Glutamatergic neuron (in vitro differentiated cells): ENCODE data around the gene ZFYVE28. TPM values are rescaled to one million over a fixed set of nuclear protein-coding genes. Genes with fewer than 3 reads are reported as not detected.
A peak's percentile ranks its signal among the peaks of the same experiment; 100 is the strongest.
"Not testable (repeated sequence)": the region's sequence is repeated elsewhere in the genome, so short reads cannot be mapped to it uniquely, and the experiment has no call there.

Source experiments
- DNase-seq: peaks from one replicate; pipeline ENCODE4 v3.0.0; 2022
- H3K27ac Mint-ChIP-seq: one replicate; pipeline ENCODE4 v1.8.0; 2020; ENCODE audit warnings: mild to moderate bottlenecking, mixed read lengths, inconsistent platforms; ENCODE audit not compliant: unreplicated experiment
- H3K27me3 Mint-ChIP-seq: one replicate; pipeline ENCODE4 v1.8.0; 2020; ENCODE audit warnings: mild to moderate bottlenecking, moderate library complexity, mixed read lengths, inconsistent platforms; ENCODE audit not compliant: unreplicated experiment
- H3K36me3 Mint-ChIP-seq: one replicate; pipeline ENCODE4 v1.8.0; 2020; ENCODE audit warnings: mild to moderate bottlenecking, mixed read lengths, inconsistent platforms; ENCODE audit not compliant: unreplicated experiment
- H3K4me1 Mint-ChIP-seq: one replicate; pipeline ENCODE4 v1.8.0; 2020; ENCODE audit warnings: mild to moderate bottlenecking, low read depth, mixed read lengths, inconsistent platforms; ENCODE audit not compliant: unreplicated experiment
- H3K4me3 Mint-ChIP-seq: one replicate; pipeline ENCODE4 v1.8.0; 2020; ENCODE audit warnings: mild to moderate bottlenecking, mixed read lengths, inconsistent platforms; ENCODE audit not compliant: unreplicated experiment
- H3K9me3 Mint-ChIP-seq: one replicate; pipeline ENCODE4 v1.8.0; 2020; ENCODE audit warnings: mild to moderate bottlenecking, moderate library complexity, mixed read lengths, inconsistent platforms; ENCODE audit not compliant: unreplicated experiment
- CTCF ChIP-seq: fragments of 200-600 bp; sonication (generic); IDR thresholded peaks from one replicate; pipeline ENCODE4 v1.5.0; 2021; ENCODE audit not compliant: partially characterized antibody, unreplicated experiment
- total RNA-seq: library from RNA; stranded (reverse); fragmentation: NEBNext Ultra II Directional; extraction: Animal tissue kit (Norgen Biotek cat#: 25700); gene quantifications from one replicate; pipeline ENCODE4 v1.2.1, GENCODE V29; 2021; ENCODE audit not compliant: unreplicated experiment

ZFYVE28 gene
- total RNA-seq, 1 donor from 2014 or later = 4.8 TPM

GRCh38 chr4:2241003-2241402 is 177.4 kb downstream of the ZFYVE28 start:
- peaks cover 21% of the 10 kb centered on the region for H3K4me1 Mint-ChIP-seq
- no peaks in the 10 kb centered on the region for H3K27me3 Mint-ChIP-seq
- no peak for TF ChIP-seq CTCF
- no peaks in the 10 kb centered on the region for H3K36me3 Mint-ChIP-seq
- no peak for DNase-seq
- peak overlapping the region; percentile 35 for H3K27ac Mint-ChIP-seq
- H3K4me3 Mint-ChIP-seq = peak overlapping the region; percentile 87
- H3K9me3 Mint-ChIP-seq = peaks cover 10% of the 10 kb centered on the region

DNA sequence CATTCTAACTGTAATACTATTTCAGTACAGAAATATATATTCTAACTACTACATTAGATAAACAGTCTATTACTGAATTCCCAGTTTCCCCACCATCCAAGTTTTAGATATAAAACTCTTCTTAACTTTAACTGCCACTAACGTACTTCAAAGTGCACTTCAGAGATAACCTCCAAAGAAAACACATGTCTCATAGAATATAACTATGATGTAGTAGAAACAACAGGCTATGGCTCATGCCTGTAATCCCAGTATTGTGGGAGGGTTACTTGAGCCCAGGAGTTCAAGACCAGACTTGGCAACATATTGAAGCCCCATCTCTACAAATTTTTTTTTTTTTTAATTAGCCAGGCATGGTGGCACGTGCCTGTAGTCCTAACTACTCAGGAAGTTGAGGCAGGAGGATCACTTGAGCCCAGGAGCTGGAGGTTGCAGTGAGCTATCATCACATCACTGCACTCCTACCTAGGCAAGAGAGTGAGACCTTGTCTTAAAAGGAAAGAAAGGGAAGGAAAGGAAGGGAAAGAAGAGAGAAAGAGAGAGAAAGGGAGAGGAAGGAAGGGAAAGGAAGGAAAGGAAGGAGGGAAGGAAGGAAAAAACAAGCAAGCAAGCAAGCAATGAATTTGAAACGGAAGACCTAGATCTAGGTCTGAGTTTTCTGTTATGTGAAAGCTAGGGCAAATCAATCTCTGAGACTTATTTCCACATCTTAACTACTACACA is 181.3 kb downstream of the ZFYVE28 start:
- H3K27me3 Mint-ChIP-seq = no peaks in the 10 kb centered on the region
- no peaks in the 10 kb centered on the region for H3K36me3 Mint-ChIP-seq
- H3K9me3 Mint-ChIP-seq = no peaks in the 10 kb centered on the region
- peaks cover 16% of the 10 kb centered on the region for H3K4me1 Mint-ChIP-seq
- no peak overlapping the region for H3K4me3 Mint-ChIP-seq
- H3K27ac Mint-ChIP-seq = no peak overlapping the region
- DNase-seq = no peak
- no peak for TF ChIP-seq CTCF

GRCh38 chr4:2231082-2231481 is 187.4 kb downstream of the ZFYVE28 start:
- no peak for TF ChIP-seq CTCF
- H3K27ac Mint-ChIP-seq = no peak overlapping the region
- H3K36me3 Mint-ChIP-seq = no peaks in the 10 kb centered on the region
- no peaks in the 10 kb centered on the region for H3K4me1 Mint-ChIP-seq
- H3K4me3 Mint-ChIP-seq = no peak overlapping the region
- H3K27me3 Mint-ChIP-seq = no peaks in the 10 kb centered on the region
- no peaks in the 10 kb centered on the region for H3K9me3 Mint-ChIP-seq
- no peak for DNase-seq

- Mint-ChIP-seq H3K9me3 (peaks cover 2% of the 10 kb centered on the region), H3K4me1 (no peaks in the 10 kb centered on the region), H3K36me3 (no peaks in the 10 kb centered on the region), H3K27me3 (no peaks in the 10 kb centered on the region), H3K27ac (no peak overlapping the region), H3K4me3 (no peak overlapping the region)
- TF ChIP-seq CTCF = no peak
- no peak for DNase-seq
These were observed 192.2 kb downstream of the ZFYVE28 start for GRCh38 chr4:2226261-2226660.

DNA sequence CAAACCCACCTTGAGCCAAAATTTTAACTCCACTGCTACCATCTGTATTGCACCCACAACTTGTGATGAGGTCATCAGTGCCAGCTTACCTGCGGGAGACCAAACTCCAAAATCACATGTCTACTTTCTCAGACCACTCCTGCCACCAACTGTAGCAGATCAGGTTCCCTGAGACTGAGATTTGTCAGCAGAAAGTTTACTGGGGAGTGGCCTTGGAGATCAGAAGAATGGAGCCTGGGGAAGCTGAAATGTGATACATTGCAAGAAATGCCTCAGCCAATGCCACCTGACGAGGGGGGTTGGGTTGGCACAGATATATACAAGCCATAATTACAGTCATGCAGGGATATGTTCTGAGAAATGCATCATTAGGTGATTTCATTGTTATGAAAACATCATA is 195.6 kb downstream of the ZFYVE28 start:
- peaks cover 2% of the 10 kb centered on the region for H3K9me3 Mint-ChIP-seq
- no peaks in the 10 kb centered on the region for H3K4me1 Mint-ChIP-seq
- DNase-seq = no peak
- no peak overlapping the region for H3K4me3 Mint-ChIP-seq
- H3K27ac Mint-ChIP-seq = no peak overlapping the region
- H3K36me3 Mint-ChIP-seq = no peaks in the 10 kb centered on the region
- H3K27me3 Mint-ChIP-seq = peaks cover 3% of the 10 kb centered on the region
- TF ChIP-seq CTCF = no peak

DNA sequence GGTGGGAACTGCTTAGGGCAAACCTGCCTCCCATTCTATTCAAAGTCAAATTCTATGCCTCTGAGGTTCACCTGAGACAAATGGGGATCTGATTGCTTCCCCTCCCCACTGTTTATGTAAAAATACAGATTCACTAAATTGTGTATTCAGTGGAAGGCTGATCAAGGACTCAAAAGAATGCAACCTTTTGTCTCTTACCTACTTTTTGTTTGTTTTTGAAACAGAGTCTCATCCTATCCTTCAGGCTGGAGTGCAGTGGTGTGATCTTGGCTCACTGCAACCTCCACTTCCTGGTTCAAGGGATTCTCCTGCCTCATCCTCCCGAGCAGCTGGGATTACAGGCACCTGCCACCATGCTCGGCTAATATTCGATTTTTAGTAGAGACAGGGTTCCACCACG is 197.1 kb downstream of the ZFYVE28 start:
- not testable (repeated sequence) for H3K4me1 Mint-ChIP-seq, DNase-seq, H3K9me3 Mint-ChIP-seq, H3K27me3 Mint-ChIP-seq, H3K4me3 Mint-ChIP-seq, H3K36me3 Mint-ChIP-seq, H3K27ac Mint-ChIP-seq
